SK-N-SH treated with all-trans-retinoic acid at 6 μM for 48 hours (cell line): ENCODE measurements around the gene SNRNP25.

Experiments
- CSDC2 ChIP-seq: fragments of 250-450 bp; sonication (Bioruptor Pico); IDR thresholded peaks from 2 replicates; pipeline ENCODE4 v1.5.0; 2020; ENCODE audit warnings: mild to moderate bottlenecking, moderate library complexity
- ZFP3 ChIP-seq: fragments of 250-450 bp; sonication (Bioruptor Pico); IDR thresholded peaks from 2 replicates; pipeline ENCODE4 v1.5.0; 2020; ENCODE audit warnings: mild to moderate bottlenecking, moderate library complexity

GRCh38 chr16:83781-84615 is 30.4 kb downstream of the SNRNP25 start:
- TF ChIP-seq ZFP3 (CRISPR knock-in tag), result no peak
- TF ChIP-seq CSDC2 (CRISPR knock-in tag), result no peak
